WI38 (cell line): ENCODE data around the gene FYN.

ENCODE experiments used
- H3K4me3 ChIP-seq: 2 replicates; pipeline ENCODE4 v1.5.1; 2011; ENCODE audit warnings: low read depth, mild to moderate bottlenecking, control low read depth, low read length
- CTCF ChIP-seq: IDR thresholded peaks from 2 replicates; pipeline ENCODE4 v1.5.1; 2012; ENCODE audit warnings: low read depth, mild to moderate bottlenecking, control low read depth, low read length

FYN gene

GRCh38 chr6:111813237-111813636 is 60.0 kb downstream of the FYN start:
- no peak for TF ChIP-seq CTCF
- H3K4me3 ChIP-seq: no peak overlapping the region

- no peak for TF ChIP-seq CTCF
- H3K4me3 ChIP-seq: no peak overlapping the region
These were observed 60.9 kb downstream of the FYN start for GRCh38 chr6:111812060-111813038.

- TF ChIP-seq CTCF: no peak
- no peak overlapping the region for H3K4me3 ChIP-seq
These were observed 62.7 kb downstream of the FYN start for GRCh38 chr6:111810294-111811131.

- no peak overlapping the region for H3K4me3 ChIP-seq
- TF ChIP-seq CTCF: no peak
These were observed 63.5 kb downstream of the FYN start for GRCh38 chr6:111809766-111810165.

- no peak overlapping the region for H3K4me3 ChIP-seq
- no peak for TF ChIP-seq CTCF
These were observed 64.0 kb downstream of the FYN start for GRCh38 chr6:111809264-111809663.

- no peak overlapping the region for H3K4me3 ChIP-seq
- no peak for TF ChIP-seq CTCF
These were observed 64.8 kb downstream of the FYN start for GRCh38 chr6:111808493-111808892.
